Activated T-helper 1 cell treated with anti-CD3 and anti-CD28 coated beads, Interleukin-12 subunit alpha, Interleukin-12 subunit beta, Interleukin-2, Interleukin-4 antibody, amounts not matched to agents 30 ng/mL and 10 ng/mL and 1 ng/mL, durations not matched to agents 14 hours and 24 hours and 36 hours (primary cell): ENCODE results near the gene NAA40. TPM values are rescaled to one million over a fixed set of nuclear protein-coding genes. Genes with fewer than 3 reads are reported as not detected.
A peak's percentile ranks its signal among the peaks of the same experiment; 100 is the strongest.
"Not testable (repeated sequence)": the region's sequence is repeated elsewhere in the genome, so short reads cannot be mapped to it uniquely, and the experiment has no call there.

Experiments used
- DNase-seq: peaks from one replicate; pipeline ENCODE4 v3.0.0; 2021; ENCODE audit warnings: low spot score
- H3K27ac Mint-ChIP-seq: one replicate; pipeline ENCODE4 v1.8.0; 2021; ENCODE audit warnings: mild to moderate bottlenecking, mixed read lengths
- H3K27me3 Mint-ChIP-seq: one replicate; pipeline ENCODE4 v1.8.0; 2022; ENCODE audit warnings: mild to moderate bottlenecking, moderate library complexity, mixed read lengths; ENCODE audit not compliant: insufficient read depth
- H3K36me3 Mint-ChIP-seq: one replicate; pipeline ENCODE4 v1.8.0; 2021; ENCODE audit warnings: low read depth, mixed read lengths
- H3K4me1 Mint-ChIP-seq: one replicate; pipeline ENCODE4 v1.8.0; 2021; ENCODE audit warnings: low read depth, mixed read lengths
- H3K4me3 Mint-ChIP-seq: one replicate; pipeline ENCODE4 v1.8.0; 2021; ENCODE audit warnings: mild to moderate bottlenecking, moderate library complexity, mixed read lengths
- H3K9me3 Mint-ChIP-seq: one replicate; pipeline ENCODE4 v1.8.0; 2021; ENCODE audit warnings: mixed read lengths
- intact Hi-C: fragments of 100-400 bp; cut with micrococcal nuclease; formaldehyde crosslinking; loops from one replicate; pipeline ENCODE4 v1.15.1; 2024
- total RNA-seq: library from RNA; stranded (reverse); gene quantifications from 2 replicates; pipeline ENCODE4 v1.2.3, GENCODE V29; 2022

Gene NAA40
- total RNA-seq, 1 donor from 2014 or later, result 25.3 TPM

GRCh38 chr11:63958008-63958407, 19.2 kb downstream of the NAA40 start:
- Mint-ChIP-seq H3K4me1 (peaks cover 18% of the 10 kb centered on the region), H3K9me3 (no peaks in the 10 kb centered on the region), H3K27ac (no peak overlapping the region), H3K4me3 (no peak overlapping the region), H3K27me3 (no peaks in the 10 kb centered on the region), H3K36me3 (peaks cover 22% of the 10 kb centered on the region)
- intact Hi-C loops, result no loop called here
- no peak for DNase-seq

- Mint-ChIP-seq H3K4me1 (peaks cover 18% of the 10 kb centered on the region), H3K27me3 (no peaks in the 10 kb centered on the region), H3K36me3 (no peaks in the 10 kb centered on the region), H3K4me3 (no peak overlapping the region), H3K9me3 (no peaks in the 10 kb centered on the region), H3K27ac (peak overlapping the region; percentile 29)
- DNase-seq, result no peak
- intact Hi-C loops, result no loop called here
Observed at GRCh38 chr11:63961608-63962412, 23.0 kb downstream of the NAA40 start.

GRCh38 chr11:63963895-63964294, 25.1 kb downstream of the NAA40 start:
- not testable (repeated sequence) for DNase-seq, H3K27me3 Mint-ChIP-seq

GRCh38 chr11:63966444-63966843, 27.6 kb downstream of the NAA40 start:
- intact Hi-C loops, result no loop called here
- no peak overlapping the region for H3K4me3 Mint-ChIP-seq
- no peaks in the 10 kb centered on the region for H3K9me3 Mint-ChIP-seq
- H3K27ac Mint-ChIP-seq, result no peak overlapping the region
- no peaks in the 10 kb centered on the region for H3K36me3 Mint-ChIP-seq
- H3K4me1 Mint-ChIP-seq, result peaks cover 6% of the 10 kb centered on the region
- peaks cover 6% of the 10 kb centered on the region for H3K27me3 Mint-ChIP-seq
- no peak for DNase-seq

More at GRCh38 chr11:63963895-63964294, 25.1 kb downstream of the NAA40 start:
- H3K27ac Mint-ChIP-seq, H3K9me3 Mint-ChIP-seq, H3K36me3 Mint-ChIP-seq, intact Hi-C loops, H3K4me3 Mint-ChIP-seq: not testable (repeated sequence)
- peaks cover 13% of the 10 kb centered on the region for H3K4me1 Mint-ChIP-seq

GRCh38 chr11:63969461-63969860, 30.7 kb downstream of the NAA40 start:
- Mint-ChIP-seq H3K4me3 (no peak overlapping the region), H3K27ac (no peak overlapping the region), H3K36me3 (peaks cover 3% of the 10 kb centered on the region), H3K4me1 (no peaks in the 10 kb centered on the region), H3K27me3 (peaks cover 8% of the 10 kb centered on the region), H3K9me3 (no peaks in the 10 kb centered on the region)
- intact Hi-C loops, result no loop called here
- no peak for DNase-seq

GRCh38 chr11:63970902-63971301, 32.1 kb downstream of the NAA40 start:
- no peak overlapping the region for H3K27ac Mint-ChIP-seq
- H3K27me3 Mint-ChIP-seq, result peaks cover 8% of the 10 kb centered on the region
- peaks cover 4% of the 10 kb centered on the region for H3K4me1 Mint-ChIP-seq
- no peaks in the 10 kb centered on the region for H3K9me3 Mint-ChIP-seq
- no peak overlapping the region for H3K4me3 Mint-ChIP-seq
- peaks cover 6% of the 10 kb centered on the region for H3K36me3 Mint-ChIP-seq
- DNase-seq, result no peak
- intact Hi-C loops, result loop anchor here (10.0 kb wide), 1 partner anchor 314 kb away; the partner anchor contains the start of genes BAD and GPR137

- Mint-ChIP-seq H3K36me3 (peaks cover 17% of the 10 kb centered on the region), H3K27ac (peak overlapping the region; percentile 97), H3K4me1 (peaks cover 17% of the 10 kb centered on the region), H3K4me3 (peak overlapping the region; percentile 100)
- H3K9me3 Mint-ChIP-seq, DNase-seq, H3K27me3 Mint-ChIP-seq: not testable (repeated sequence)
- intact Hi-C loops, result loop anchor here (1.0 to 10.0 kb wide), 10 partner anchors 12 to 311 kb away; partner anchors contain the start of genes BAD, DNAJC4, FKBP2 and GPR137
Observed at GRCh38 chr11:63973912-63974258, 35.1 kb downstream of the NAA40 start.

GRCh38 chr11:63974259-63975143, 35.7 kb downstream of the NAA40 start, which contains the start of gene COX8A:
Gene COX8A, plus strand, starts transcription at chr11:63974620. Its CDS starts 61 bp downstream, at chr11:63974681.
- peaks cover 19% of the 10 kb centered on the region for H3K36me3 Mint-ChIP-seq
- peak; percentile 96 for DNase-seq
- H3K4me1 Mint-ChIP-seq, result peaks cover 17% of the 10 kb centered on the region
- intact Hi-C loops, result loop anchor here (1.0 to 10.0 kb wide), 10 partner anchors 12 to 310 kb away; partner anchors contain the start of genes BAD, DNAJC4, FKBP2 and GPR137
- H3K4me3 Mint-ChIP-seq, result peak within 1 kb of the TSS; percentile 100
- H3K9me3 Mint-ChIP-seq, result no peaks in the 10 kb centered on the region
- peak within 1 kb of the TSS; percentile 97 for H3K27ac Mint-ChIP-seq
- H3K27me3 Mint-ChIP-seq, result peaks cover 8% of the 10 kb centered on the region

GRCh38 chr11:63978551-63979239, 39.9 kb downstream of the NAA40 start:
- no peak for DNase-seq
- intact Hi-C loops, result loop anchor here (10.0 kb wide), 1 partner anchor 306 kb away; the partner anchor contains the start of genes BAD and GPR137
- H3K36me3 Mint-ChIP-seq, result peaks cover 16% of the 10 kb centered on the region
- no peaks in the 10 kb centered on the region for H3K27me3 Mint-ChIP-seq
- H3K4me3 Mint-ChIP-seq, result no peak overlapping the region
- no peaks in the 10 kb centered on the region for H3K9me3 Mint-ChIP-seq
- H3K4me1 Mint-ChIP-seq, result peaks cover 23% of the 10 kb centered on the region
- no peak overlapping the region for H3K27ac Mint-ChIP-seq

GRCh38 chr11:63979426-63979825, 40.6 kb downstream of the NAA40 start:
- H3K27ac Mint-ChIP-seq, result no peak overlapping the region
- H3K27me3 Mint-ChIP-seq, result no peaks in the 10 kb centered on the region
- H3K4me1 Mint-ChIP-seq, result peaks cover 23% of the 10 kb centered on the region
- no peak for DNase-seq
- no peak overlapping the region for H3K4me3 Mint-ChIP-seq
- H3K36me3 Mint-ChIP-seq, result peaks cover 16% of the 10 kb centered on the region
- intact Hi-C loops, result loop anchor here (10.0 kb wide), 1 partner anchor 305 kb away; the partner anchor contains the start of genes BAD and GPR137
- H3K9me3 Mint-ChIP-seq, result no peaks in the 10 kb centered on the region

GRCh38 chr11:63985812-63986155, 47.0 kb downstream of the NAA40 start:
- Mint-ChIP-seq H3K4me3 (peak overlapping the region; percentile 97), H3K27ac (peak overlapping the region; percentile 96), H3K4me1 (peaks cover 35% of the 10 kb centered on the region), H3K36me3 (peaks cover 12% of the 10 kb centered on the region), H3K27me3 (no peaks in the 10 kb centered on the region), H3K9me3 (no peaks in the 10 kb centered on the region)
- peak; percentile 72 for DNase-seq
- intact Hi-C loops, result loop anchor here (1.0 to 5.0 kb wide), 8 partner anchors 11 to 332 kb away; partner anchors contain the start of genes COX8A, MACROD1, MARK2 and PRDX5
